ENCODE data around the gene DENND4A. TPM values are rescaled to one million over a fixed set of nuclear protein-coding genes. Genes with fewer than 3 reads are reported as not detected.

Gene DENND4A
- total and polyA plus RNA-seq, 9 of the 15 experiments (the other 6 are each of a cell fraction or from before 2014, with no cell fraction given): 6.8 to 32.3 (median 19.9) TPM

GRCh38 chr15:65690173-65690572, 101.9 kb downstream of the DENND4A start:
- Histone ChIP-seq H3K79me2 (ENCODE audit: control insufficient read depth, insufficient read depth, low read length) (no peaks in the 10 kb centered on the region), H3K36me3 (ENCODE audit: control insufficient read depth, insufficient read depth, low read length) (peaks cover 39% of the 10 kb centered on the region), H3K4me1 (replicated peaks in 1 of 2; ENCODE audit: control insufficient read depth in 2 of 2, insufficient read depth in 2 of 2, low read length in 2 of 2) (no peaks in the 10 kb centered on the region), H3K27ac (ENCODE audit: extremely low read depth, low read depth, low read length) (no peak overlapping the region), H3K9ac (ENCODE audit: insufficient read depth in 1 of 2, low read depth in 2 of 2, low read length in 2 of 2) (no peak overlapping the region), H3K27me3 (ENCODE audit: control insufficient read depth in 2 of 2, insufficient read depth in 2 of 2, low read length in 2 of 2) (no peaks in the 10 kb centered on the region), H2AFZ (ENCODE audit: low read depth, low read length) (no peak overlapping the region), H4K20me1 (replicated peaks; ENCODE audit: control insufficient read depth, insufficient read depth, low read length) (no peaks in the 10 kb centered on the region), H3K9me1 (ENCODE audit: control insufficient read depth, insufficient read depth, low read length) (no peaks in the 10 kb centered on the region), H3K4me3 (no peak overlapping the region), H3K4me2 (ENCODE audit: insufficient read depth, low read length) (no peak overlapping the region), H3K9me3 (replicated peaks; ENCODE audit: control insufficient read depth, insufficient read depth, low read depth, low read length) (no peaks in the 10 kb centered on the region)
- ChIA-PET POLR2A (interaction anchor here (1.2 kb wide), 1 partner anchor 11 kb away, joined by 3 read pairs; no protein-coding TSS in a partner anchor), CTCF (ENCODE audit: low intra/inter-chr PET ratio) (no interaction called here)
- in situ Hi-C loops (cut with MboI) (no loop called here), intact Hi-C loops (cut with micrococcal nuclease) (no loop called here)
- FAIRE-seq (peak; percentile 56), ATAC-seq (no peak), DNase-seq (ENCODE audit: extremely low read depth in 1 of 4, low spot score in 3 of 4) (no peak)
- 60% methylated on average over 1 of the region's 1 CpG for WGBS (ENCODE audit: insufficient coverage, low coverage, missing lambda C conversion rate)
- no peak for TF ChIP-seq MAX (CRISPR knock-in tag; IDR thresholded peaks at IDR 0.05)
- no peak for TF ChIP-seq STAT5A (IDR thresholded peaks at IDR 0.05; ENCODE audit: borderline replicate concordance, low read length)
- no peak for TF ChIP-seq ZBTB12 (CRISPR knock-in tag; IDR thresholded peaks at IDR 0.05)
- TF ChIP-seq LARP7 (IDR thresholded peaks at IDR 0.05): no peak
- no peak for TF ChIP-seq MITF (IDR thresholded peaks at IDR 0.05)
- TF ChIP-seq RUNX1 (IDR thresholded peaks at IDR 0.05; ENCODE audit: low read depth): no peak
- TF ChIP-seq PYGO2 (tag; IDR thresholded peaks at IDR 0.05): no peak
- TF ChIP-seq HNRNPL (IDR thresholded peaks at IDR 0.05; ENCODE audit: low read depth, low read length): no peak
- no peak for TF ChIP-seq YY1 (IDR thresholded peaks at IDR 0.05; ENCODE audit: borderline replicate concordance in 1 of 3, control insufficient read depth in 1 of 3, extremely low read depth in 1 of 3, insufficient read depth in 3 of 3, insufficient read length in 1 of 3, insufficient replicate concordance in 2 of 3, low read depth in 1 of 3, low read length in 2 of 3)
- TF ChIP-seq PHF20 (IDR thresholded peaks at IDR 0.05; ENCODE audit: partially characterized antibody): no peak
- TF ChIP-seq XRCC3 (IDR thresholded peaks at IDR 0.05): no peak
- TF ChIP-seq POLR2AphosphoS2 (IDR thresholded peaks at IDR 0.05; ENCODE audit: low read length): no peak
- no peak for TF ChIP-seq CHD1 (IDR thresholded peaks at IDR 0.05; ENCODE audit: low read length)
- no peak for TF ChIP-seq TOE1 (IDR thresholded peaks at IDR 0.05; ENCODE audit: borderline replicate concordance)
- no peak for TF ChIP-seq TOE1 (CRISPR knock-in tag; IDR thresholded peaks at IDR 0.05; ENCODE audit: borderline replicate concordance, low read depth)
- BruUV-seq (replicated peaks): no TSS peak
